ENCODE data around the gene ZBTB33.

- TF ChIP-seq, protein P1, sequence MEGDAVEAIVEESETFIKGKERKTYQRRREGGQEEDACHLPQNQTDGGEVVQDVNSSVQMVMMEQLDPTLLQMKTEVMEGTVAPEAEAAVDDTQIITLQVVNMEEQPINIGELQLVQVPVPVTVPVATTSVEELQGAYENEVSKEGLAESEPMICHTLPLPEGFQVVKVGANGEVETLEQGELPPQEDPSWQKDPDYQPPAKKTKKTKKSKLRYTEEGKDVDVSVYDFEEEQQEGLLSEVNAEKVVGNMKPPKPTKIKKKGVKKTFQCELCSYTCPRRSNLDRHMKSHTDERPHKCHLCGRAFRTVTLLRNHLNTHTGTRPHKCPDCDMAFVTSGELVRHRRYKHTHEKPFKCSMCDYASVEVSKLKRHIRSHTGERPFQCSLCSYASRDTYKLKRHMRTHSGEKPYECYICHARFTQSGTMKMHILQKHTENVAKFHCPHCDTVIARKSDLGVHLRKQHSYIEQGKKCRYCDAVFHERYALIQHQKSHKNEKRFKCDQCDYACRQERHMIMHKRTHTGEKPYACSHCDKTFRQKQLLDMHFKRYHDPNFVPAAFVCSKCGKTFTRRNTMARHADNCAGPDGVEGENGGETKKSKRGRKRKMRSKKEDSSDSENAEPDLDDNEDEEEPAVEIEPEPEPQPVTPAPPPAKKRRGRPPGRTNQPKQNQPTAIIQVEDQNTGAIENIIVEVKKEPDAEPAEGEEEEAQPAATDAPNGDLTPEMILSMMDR (IDR thresholded peaks at IDR 0.05; ENCODE audit: insufficient read depth, low read length, poor library complexity, severe bottlenecking) = no peak
- TF ChIP-seq EZH2phosphoT487 (conservative IDR thresholded peaks at IDR 0.05; ENCODE audit: low read length) = no peak
Observed at GRCh38 chrX:120270567-120270966, 20.0 kb downstream of the ZBTB33 start.

All from SU-DHL-6 (cell line).